ENCODE results near the gene ABCC4. TPM values are rescaled to one million over a fixed set of nuclear protein-coding genes. Genes with fewer than 3 reads are reported as not detected.

Gene ABCC4
- total RNA-seq, 2 donors from 2014 or later = 2.8 to 12.2 TPM

DNA sequence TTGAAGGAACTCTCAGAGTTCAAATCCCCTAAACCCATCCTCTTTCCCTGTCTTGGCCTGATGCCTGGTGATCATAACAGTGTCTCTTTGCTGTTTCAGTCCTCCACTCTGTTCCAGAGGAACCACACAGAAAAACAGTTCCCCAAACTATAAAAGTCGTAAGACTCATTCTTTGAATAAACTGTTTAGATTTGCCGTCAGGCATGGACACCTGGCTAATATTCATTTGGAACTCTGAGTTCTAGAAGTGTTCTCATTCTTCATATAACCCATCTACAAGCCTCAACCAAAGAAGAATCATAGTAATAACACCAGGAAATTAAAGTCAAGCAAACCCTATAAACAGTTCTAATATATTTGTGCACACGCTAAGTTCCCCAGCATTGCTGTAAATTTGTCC is 37.7 kb upstream of the ABCC4 start:
- Histone ChIP-seq H3K27me3 (replicated peaks; ENCODE audit: insufficient read depth) (no peaks in the 10 kb centered on the region), H3K4me3 (no peak overlapping the region), H3K9me3 (no peaks in the 10 kb centered on the region), H3K36me3 (no peaks in the 10 kb centered on the region), H3K4me1 (ENCODE audit: control insufficient read depth in 1 of 2, low read depth in 2 of 2) (no peaks in the 10 kb centered on the region), H3K27ac (no peak overlapping the region)
- no peak for DNase-seq (ENCODE audit: low spot score)
- TF ChIP-seq, protein P1, sequence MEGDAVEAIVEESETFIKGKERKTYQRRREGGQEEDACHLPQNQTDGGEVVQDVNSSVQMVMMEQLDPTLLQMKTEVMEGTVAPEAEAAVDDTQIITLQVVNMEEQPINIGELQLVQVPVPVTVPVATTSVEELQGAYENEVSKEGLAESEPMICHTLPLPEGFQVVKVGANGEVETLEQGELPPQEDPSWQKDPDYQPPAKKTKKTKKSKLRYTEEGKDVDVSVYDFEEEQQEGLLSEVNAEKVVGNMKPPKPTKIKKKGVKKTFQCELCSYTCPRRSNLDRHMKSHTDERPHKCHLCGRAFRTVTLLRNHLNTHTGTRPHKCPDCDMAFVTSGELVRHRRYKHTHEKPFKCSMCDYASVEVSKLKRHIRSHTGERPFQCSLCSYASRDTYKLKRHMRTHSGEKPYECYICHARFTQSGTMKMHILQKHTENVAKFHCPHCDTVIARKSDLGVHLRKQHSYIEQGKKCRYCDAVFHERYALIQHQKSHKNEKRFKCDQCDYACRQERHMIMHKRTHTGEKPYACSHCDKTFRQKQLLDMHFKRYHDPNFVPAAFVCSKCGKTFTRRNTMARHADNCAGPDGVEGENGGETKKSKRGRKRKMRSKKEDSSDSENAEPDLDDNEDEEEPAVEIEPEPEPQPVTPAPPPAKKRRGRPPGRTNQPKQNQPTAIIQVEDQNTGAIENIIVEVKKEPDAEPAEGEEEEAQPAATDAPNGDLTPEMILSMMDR (IDR thresholded peaks at IDR 0.05) = no peak
- no peak for ATAC-seq (ENCODE audit: insufficient number of reproducible peaks, low FRiP score, low read depth)

DNA sequence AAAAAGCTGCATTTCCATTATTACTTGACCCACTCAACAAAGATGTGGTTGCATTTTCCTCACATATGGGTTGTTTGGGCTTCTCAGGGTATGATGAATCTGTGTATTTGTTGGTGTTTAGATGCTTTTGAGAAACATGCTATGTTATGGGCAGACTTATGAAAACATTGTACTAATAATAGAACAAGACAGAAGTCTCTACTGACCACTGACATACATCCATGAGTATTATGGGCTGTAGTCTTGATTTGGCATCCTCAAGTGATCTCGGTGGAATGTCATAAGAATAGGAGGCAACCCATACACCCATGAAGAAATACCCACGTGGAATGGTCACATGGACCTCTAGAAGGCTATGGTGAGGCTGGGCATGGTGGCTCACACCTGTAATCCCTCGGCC is 36.3 kb upstream of the ABCC4 start:
- no peaks in the 10 kb centered on the region for H3K9me3 ChIP-seq
- DNase-seq (ENCODE audit: low spot score) (no peak), ATAC-seq (ENCODE audit: insufficient number of reproducible peaks, low FRiP score, low read depth) (no peak)
- no peaks in the 10 kb centered on the region for H3K4me1 ChIP-seq (ENCODE audit: control insufficient read depth in 1 of 2, low read depth in 2 of 2)
- TF ChIP-seq, protein P1 (IDR thresholded peaks at IDR 0.05) = no peak
- no peak overlapping the region for H3K27ac ChIP-seq
- H3K27me3 ChIP-seq (replicated peaks; ENCODE audit: insufficient read depth) = no peaks in the 10 kb centered on the region
- no peaks in the 10 kb centered on the region for H3K36me3 ChIP-seq
- H3K4me3 ChIP-seq = no peak overlapping the region

DNA sequence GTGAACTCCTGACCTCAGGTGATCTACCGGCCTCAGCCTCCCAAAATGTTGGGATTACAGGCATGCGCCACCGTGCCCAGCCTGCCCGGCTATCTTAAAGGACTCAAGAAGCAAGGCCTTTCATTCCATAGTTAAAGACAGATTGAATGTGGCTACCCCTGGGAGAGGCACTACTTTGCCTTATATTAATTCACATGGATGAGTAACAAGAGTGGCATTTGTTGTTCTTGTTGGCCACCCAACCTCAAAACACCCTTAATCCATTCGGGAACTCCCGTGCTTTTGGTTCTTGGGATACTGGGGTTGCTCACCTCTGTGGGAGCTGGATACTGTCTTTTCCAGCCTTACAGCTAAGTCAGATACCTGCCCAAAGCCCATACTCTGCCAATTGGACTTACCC is 34.4 kb upstream of the ABCC4 start:
- H3K4me3 ChIP-seq = no peak overlapping the region
- H3K27me3 ChIP-seq (replicated peaks; ENCODE audit: insufficient read depth) = no peaks in the 10 kb centered on the region
- H3K36me3 ChIP-seq = no peaks in the 10 kb centered on the region
- DNase-seq (ENCODE audit: low spot score) (no peak), ATAC-seq (ENCODE audit: insufficient number of reproducible peaks, low FRiP score, low read depth) (no peak)
- no peaks in the 10 kb centered on the region for H3K4me1 ChIP-seq (ENCODE audit: control insufficient read depth in 1 of 2, low read depth in 2 of 2)
- H3K27ac ChIP-seq = no peak overlapping the region
- no peaks in the 10 kb centered on the region for H3K9me3 ChIP-seq
- TF ChIP-seq, protein P1 (IDR thresholded peaks at IDR 0.05) = no peak

DNA sequence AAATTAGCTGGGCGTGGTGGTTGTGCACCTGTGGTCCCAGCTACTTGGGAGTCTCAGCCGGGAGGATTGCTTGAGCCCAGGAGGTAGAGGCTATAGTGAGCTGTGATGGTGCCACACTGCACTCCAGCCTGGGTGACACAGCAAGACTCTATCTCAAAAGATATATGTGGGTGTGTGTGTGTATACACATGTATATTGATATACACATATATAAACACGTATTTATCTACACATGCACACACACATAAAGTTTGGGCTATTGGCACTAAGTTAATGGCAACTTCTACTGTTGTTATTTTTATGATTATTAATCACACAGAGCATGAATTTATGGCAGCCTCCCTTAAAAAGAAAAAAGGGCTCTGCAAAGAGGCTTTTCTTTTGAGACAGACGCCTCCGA is 27.1 kb upstream of the ABCC4 start:
- H3K4me3 ChIP-seq = no peak overlapping the region
- no peaks in the 10 kb centered on the region for H3K27me3 ChIP-seq (replicated peaks; ENCODE audit: insufficient read depth)
- TF ChIP-seq, protein P1 (IDR thresholded peaks at IDR 0.05) = no peak
- DNase-seq (ENCODE audit: low spot score) = no peak
- no peaks in the 10 kb centered on the region for H3K9me3 ChIP-seq
- no peak for ATAC-seq (ENCODE audit: insufficient number of reproducible peaks, low FRiP score, low read depth)
- no peaks in the 10 kb centered on the region for H3K36me3 ChIP-seq
- H3K27ac ChIP-seq = no peak overlapping the region
- no peaks in the 10 kb centered on the region for H3K4me1 ChIP-seq (ENCODE audit: control insufficient read depth in 1 of 2, low read depth in 2 of 2)

DNA sequence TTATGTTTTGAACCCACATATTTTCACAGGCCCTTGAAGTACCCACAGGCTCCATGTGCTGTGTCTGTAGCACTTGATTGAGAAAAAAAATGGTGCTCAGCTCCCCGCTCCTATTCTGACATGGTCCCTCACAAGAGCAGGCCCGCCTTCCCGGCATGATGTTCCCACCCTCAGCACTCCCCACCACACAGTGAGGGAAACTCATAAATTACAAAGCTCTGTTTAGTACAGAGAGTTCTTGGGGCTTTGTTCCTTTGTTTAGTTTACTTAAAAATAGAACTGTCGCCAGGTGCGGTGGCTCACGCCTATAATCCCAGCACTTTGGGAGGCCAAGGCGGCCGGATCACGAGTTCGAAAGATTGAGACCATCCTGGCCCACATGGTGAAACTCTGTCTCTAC is 25.9 kb upstream of the ABCC4 start:
- Histone ChIP-seq H3K27me3 (replicated peaks; ENCODE audit: insufficient read depth) (no peaks in the 10 kb centered on the region), H3K36me3 (no peaks in the 10 kb centered on the region), H3K4me3 (no peak overlapping the region), H3K4me1 (ENCODE audit: control insufficient read depth in 1 of 2, low read depth in 2 of 2) (no peaks in the 10 kb centered on the region), H3K27ac (no peak overlapping the region), H3K9me3 (no peaks in the 10 kb centered on the region)
- DNase-seq (ENCODE audit: low spot score) (no peak), ATAC-seq (ENCODE audit: insufficient number of reproducible peaks, low FRiP score, low read depth) (no peak)
- TF ChIP-seq, protein P1 (IDR thresholded peaks at IDR 0.05) = no peak

Measured in thoracic aorta (tissue), 2 donors.